Activated naive CD8-positive, alpha-beta T cell (primary cell): ENCODE results near the gene BST1.

Experiments
- H3K27ac Mint-ChIP-seq: one replicate; pipeline ENCODE4 v1.8.0; 2021; ENCODE audit warnings: mixed read lengths
- H3K27me3 Mint-ChIP-seq: one replicate; pipeline ENCODE4 v1.8.0; 2021; ENCODE audit warnings: mixed read lengths
- H3K36me3 Mint-ChIP-seq: one replicate; pipeline ENCODE4 v1.8.0; 2021; ENCODE audit warnings: mixed read lengths
- H3K4me1 Mint-ChIP-seq: one replicate; pipeline ENCODE4 v1.8.0; 2021; ENCODE audit warnings: low read depth, mixed read lengths
- H3K4me3 Mint-ChIP-seq: one replicate; pipeline ENCODE4 v1.8.0; 2021; ENCODE audit warnings: mild to moderate bottlenecking, mixed read lengths
- H3K9me3 Mint-ChIP-seq: one replicate; pipeline ENCODE4 v1.8.0; 2021; ENCODE audit warnings: low read depth, mixed read lengths

The BST1 gene

GRCh38 chr4:15781427-15782095, 78.7 kb downstream of the BST1 start:
- Mint-ChIP-seq H3K4me1 (peaks cover 76% of the 10 kb centered on the region), H3K36me3 (peaks cover 32% of the 10 kb centered on the region), H3K9me3 (no peaks in the 10 kb centered on the region), H3K27ac (peak overlapping the region; percentile 69), H3K4me3 (peak overlapping the region; percentile 61), H3K27me3 (no peaks in the 10 kb centered on the region)
